ENCODE results near the gene SLC25A36.

- TF ChIP-seq FOXJ3 (CRISPR knock-in tag; IDR thresholded peaks at IDR 0.05; ENCODE audit: borderline replicate concordance) (no peak), RELA (CRISPR knock-in tag; IDR thresholded peaks at IDR 0.05; ENCODE audit: borderline replicate concordance) (no peak), USF1 (CRISPR knock-in tag; IDR thresholded peaks at IDR 0.05) (no peak), ESRRA (CRISPR knock-in tag; IDR thresholded peaks at IDR 0.05; ENCODE audit: borderline replicate concordance) (no peak), GRHL2 (CRISPR knock-in tag; IDR thresholded peaks at IDR 0.05; ENCODE audit: insufficient replicate concordance, severe bottlenecking) (no peak), USF2 (CRISPR knock-in tag; IDR thresholded peaks at IDR 0.05) (no peak), ETV6 (CRISPR knock-in tag; IDR thresholded peaks at IDR 0.05) (no peak), ELF4 (CRISPR knock-in tag; IDR thresholded peaks at IDR 0.05; ENCODE audit: low read depth) (no peak), SP1 (CRISPR knock-in tag; conservative IDR thresholded peaks at IDR 0.05) (no peak), CBFB (CRISPR knock-in tag; IDR thresholded peaks at IDR 0.05; ENCODE audit: low read depth) (no peak)
- TF ChIP-seq, protein P1, sequence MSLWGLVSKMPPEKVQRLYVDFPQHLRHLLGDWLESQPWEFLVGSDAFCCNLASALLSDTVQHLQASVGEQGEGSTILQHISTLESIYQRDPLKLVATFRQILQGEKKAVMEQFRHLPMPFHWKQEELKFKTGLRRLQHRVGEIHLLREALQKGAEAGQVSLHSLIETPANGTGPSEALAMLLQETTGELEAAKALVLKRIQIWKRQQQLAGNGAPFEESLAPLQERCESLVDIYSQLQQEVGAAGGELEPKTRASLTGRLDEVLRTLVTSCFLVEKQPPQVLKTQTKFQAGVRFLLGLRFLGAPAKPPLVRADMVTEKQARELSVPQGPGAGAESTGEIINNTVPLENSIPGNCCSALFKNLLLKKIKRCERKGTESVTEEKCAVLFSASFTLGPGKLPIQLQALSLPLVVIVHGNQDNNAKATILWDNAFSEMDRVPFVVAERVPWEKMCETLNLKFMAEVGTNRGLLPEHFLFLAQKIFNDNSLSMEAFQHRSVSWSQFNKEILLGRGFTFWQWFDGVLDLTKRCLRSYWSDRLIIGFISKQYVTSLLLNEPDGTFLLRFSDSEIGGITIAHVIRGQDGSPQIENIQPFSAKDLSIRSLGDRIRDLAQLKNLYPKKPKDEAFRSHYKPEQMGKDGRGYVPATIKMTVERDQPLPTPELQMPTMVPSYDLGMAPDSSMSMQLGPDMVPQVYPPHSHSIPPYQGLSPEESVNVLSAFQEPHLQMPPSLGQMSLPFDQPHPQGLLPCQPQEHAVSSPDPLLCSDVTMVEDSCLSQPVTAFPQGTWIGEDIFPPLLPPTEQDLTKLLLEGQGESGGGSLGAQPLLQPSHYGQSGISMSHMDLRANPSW (CRISPR knock-in tag; conservative IDR thresholded peaks at IDR 0.05; ENCODE audit: low read depth), result no peak
- TF ChIP-seq, protein P2, sequence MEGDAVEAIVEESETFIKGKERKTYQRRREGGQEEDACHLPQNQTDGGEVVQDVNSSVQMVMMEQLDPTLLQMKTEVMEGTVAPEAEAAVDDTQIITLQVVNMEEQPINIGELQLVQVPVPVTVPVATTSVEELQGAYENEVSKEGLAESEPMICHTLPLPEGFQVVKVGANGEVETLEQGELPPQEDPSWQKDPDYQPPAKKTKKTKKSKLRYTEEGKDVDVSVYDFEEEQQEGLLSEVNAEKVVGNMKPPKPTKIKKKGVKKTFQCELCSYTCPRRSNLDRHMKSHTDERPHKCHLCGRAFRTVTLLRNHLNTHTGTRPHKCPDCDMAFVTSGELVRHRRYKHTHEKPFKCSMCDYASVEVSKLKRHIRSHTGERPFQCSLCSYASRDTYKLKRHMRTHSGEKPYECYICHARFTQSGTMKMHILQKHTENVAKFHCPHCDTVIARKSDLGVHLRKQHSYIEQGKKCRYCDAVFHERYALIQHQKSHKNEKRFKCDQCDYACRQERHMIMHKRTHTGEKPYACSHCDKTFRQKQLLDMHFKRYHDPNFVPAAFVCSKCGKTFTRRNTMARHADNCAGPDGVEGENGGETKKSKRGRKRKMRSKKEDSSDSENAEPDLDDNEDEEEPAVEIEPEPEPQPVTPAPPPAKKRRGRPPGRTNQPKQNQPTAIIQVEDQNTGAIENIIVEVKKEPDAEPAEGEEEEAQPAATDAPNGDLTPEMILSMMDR (IDR thresholded peaks at IDR 0.05), result no peak
- TF ChIP-seq, protein P3, sequence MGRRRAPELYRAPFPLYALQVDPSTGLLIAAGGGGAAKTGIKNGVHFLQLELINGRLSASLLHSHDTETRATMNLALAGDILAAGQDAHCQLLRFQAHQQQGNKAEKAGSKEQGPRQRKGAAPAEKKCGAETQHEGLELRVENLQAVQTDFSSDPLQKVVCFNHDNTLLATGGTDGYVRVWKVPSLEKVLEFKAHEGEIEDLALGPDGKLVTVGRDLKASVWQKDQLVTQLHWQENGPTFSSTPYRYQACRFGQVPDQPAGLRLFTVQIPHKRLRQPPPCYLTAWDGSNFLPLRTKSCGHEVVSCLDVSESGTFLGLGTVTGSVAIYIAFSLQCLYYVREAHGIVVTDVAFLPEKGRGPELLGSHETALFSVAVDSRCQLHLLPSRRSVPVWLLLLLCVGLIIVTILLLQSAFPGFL (CRISPR knock-in tag; IDR thresholded peaks at IDR 0.05; ENCODE audit: borderline replicate concordance), result no peak
- TF ChIP-seq, protein P4, sequence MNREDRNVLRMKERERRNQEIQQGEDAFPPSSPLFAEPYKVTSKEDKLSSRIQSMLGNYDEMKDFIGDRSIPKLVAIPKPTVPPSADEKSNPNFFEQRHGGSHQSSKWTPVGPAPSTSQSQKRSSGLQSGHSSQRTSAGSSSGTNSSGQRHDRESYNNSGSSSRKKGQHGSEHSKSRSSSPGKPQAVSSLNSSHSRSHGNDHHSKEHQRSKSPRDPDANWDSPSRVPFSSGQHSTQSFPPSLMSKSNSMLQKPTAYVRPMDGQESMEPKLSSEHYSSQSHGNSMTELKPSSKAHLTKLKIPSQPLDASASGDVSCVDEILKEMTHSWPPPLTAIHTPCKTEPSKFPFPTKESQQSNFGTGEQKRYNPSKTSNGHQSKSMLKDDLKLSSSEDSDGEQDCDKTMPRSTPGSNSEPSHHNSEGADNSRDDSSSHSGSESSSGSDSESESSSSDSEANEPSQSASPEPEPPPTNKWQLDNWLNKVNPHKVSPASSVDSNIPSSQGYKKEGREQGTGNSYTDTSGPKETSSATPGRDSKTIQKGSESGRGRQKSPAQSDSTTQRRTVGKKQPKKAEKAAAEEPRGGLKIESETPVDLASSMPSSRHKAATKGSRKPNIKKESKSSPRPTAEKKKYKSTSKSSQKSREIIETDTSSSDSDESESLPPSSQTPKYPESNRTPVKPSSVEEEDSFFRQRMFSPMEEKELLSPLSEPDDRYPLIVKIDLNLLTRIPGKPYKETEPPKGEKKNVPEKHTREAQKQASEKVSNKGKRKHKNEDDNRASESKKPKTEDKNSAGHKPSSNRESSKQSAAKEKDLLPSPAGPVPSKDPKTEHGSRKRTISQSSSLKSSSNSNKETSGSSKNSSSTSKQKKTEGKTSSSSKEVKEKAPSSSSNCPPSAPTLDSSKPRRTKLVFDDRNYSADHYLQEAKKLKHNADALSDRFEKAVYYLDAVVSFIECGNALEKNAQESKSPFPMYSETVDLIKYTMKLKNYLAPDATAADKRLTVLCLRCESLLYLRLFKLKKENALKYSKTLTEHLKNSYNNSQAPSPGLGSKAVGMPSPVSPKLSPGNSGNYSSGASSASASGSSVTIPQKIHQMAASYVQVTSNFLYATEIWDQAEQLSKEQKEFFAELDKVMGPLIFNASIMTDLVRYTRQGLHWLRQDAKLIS (CRISPR knock-in tag; IDR thresholded peaks at IDR 0.05; ENCODE audit: borderline replicate concordance), result no peak
Observed at GRCh38 chr3:140933109-140933508, 8.5 kb upstream of the SLC25A36 start.
